PC-9 (cell line): ENCODE results near the gene CCNY. TPM values are rescaled to one million over a fixed set of nuclear protein-coding genes. Genes with fewer than 3 reads are reported as not detected.

Experiments used
- BruUV-seq: library from RNA; stranded (reverse); fragments of 400-500 nt; replicated peaks from 2 replicates; lab custom pipeline; 2021; lab: Mats Ljungman, UMichigan
- CTCF ChIA-PET: fragments of 300-600 bp; sonication (Branson Sonifier 250); formaldehyde crosslinking; loops from one replicate; lab custom pipeline; 2022; ENCODE audit warnings: antibody characterized with exemption; lab: Charles Lee
- POLR2A ChIA-PET: fragments of 300-600 bp; sonication (Branson Sonifier 250); formaldehyde crosslinking; loops from one replicate; lab custom pipeline; 2022; ENCODE audit warnings: antibody characterized with exemption; ENCODE audit not compliant: unreplicated experiment; lab: Charles Lee
- DNase-seq, 2 experiments: peaks; one replicate each; pipeline versions ENCODE4 v3.0.0 to v3.0.0-alpha.2; 2015 to 2022; ENCODE audit warnings: mixed read lengths in 1 of 2
- H2AFZ ChIP-seq: fragments of 200-600 bp; sonication (generic); 2 replicates; pipeline ENCODE4 v1.8.1; 2017; ENCODE audit warnings: antibody characterized with exemption
- H3F3A ChIP-seq: fragments of 200-600 bp; sonication (generic); 2 replicates; pipeline ENCODE4 v1.8.1; 2017; ENCODE audit warnings: antibody characterized with exemption, mild to moderate bottlenecking, low read depth; ENCODE audit not compliant: insufficient read depth
- H3K27ac ChIP-seq: fragments of 200-600 bp; sonication (generic); 2 replicates; pipeline ENCODE4 v1.6.1; 2016; ENCODE audit warnings: mixed run types
- H3K27me3 ChIP-seq: fragments of 200-600 bp; sonication (generic); 2 replicates; pipeline ENCODE4 v1.6.1; 2016; ENCODE audit warnings: low read depth, mixed run types; ENCODE audit not compliant: insufficient read depth
- H3K36me3 ChIP-seq: fragments of 200-600 bp; sonication (generic); 2 replicates; pipeline ENCODE4 v1.6.1; 2016; ENCODE audit warnings: low read depth, mixed run types
- H3K4me1 ChIP-seq: fragments of 200-600 bp; sonication (generic); replicated peaks from 2 replicates; pipeline ENCODE4 v1.6.1; 2016; ENCODE audit warnings: mixed run types; ENCODE audit not compliant: insufficient read depth
- H3K4me2 ChIP-seq: fragments of 200-600 bp; sonication (generic); 2 replicates; pipeline ENCODE4 v1.6.1; 2017; ENCODE audit warnings: mixed run types
- H3K4me3 ChIP-seq: fragments of 200-600 bp; sonication (generic); 2 replicates; pipeline ENCODE4 v1.6.1; 2016; ENCODE audit warnings: mixed run types
- H3K79me2 ChIP-seq: fragments of 200-600 bp; sonication (generic); 2 replicates; pipeline ENCODE4 v1.6.1; 2017; ENCODE audit warnings: low read depth, mixed run types
- H3K9me2 ChIP-seq: fragments of 200-600 bp; sonication (generic); 2 replicates; pipeline ENCODE4 v1.8.1; 2017; ENCODE audit warnings: mild to moderate bottlenecking; ENCODE audit not compliant: insufficient read depth
- H3K9me3 ChIP-seq: fragments of 200-600 bp; sonication (generic); 2 replicates; pipeline ENCODE4 v1.8.1; 2016; ENCODE audit warnings: low read depth; ENCODE audit not compliant: insufficient read depth
- H4K20me1 ChIP-seq: fragments of 200-600 bp; sonication (generic); 2 replicates; pipeline ENCODE4 v1.8.1; 2017; ENCODE audit not compliant: insufficient read depth
- EZH2 ChIP-seq: fragments of 200-600 bp; sonication (generic); IDR thresholded peaks from 2 replicates; pipeline ENCODE4 v1.8.0; 2017; ENCODE audit warnings: antibody characterized with exemption, low read depth
- intact Hi-C: fragments of 100-400 bp; cut with micrococcal nuclease; formaldehyde crosslinking; loops from one replicate; pipeline ENCODE4 v1.10.0; 2022; ENCODE audit not compliant: unreplicated experiment
- total RNA-seq: library from RNA; stranded (reverse); gene quantifications from 2 replicates; pipeline ENCODE4 v1.2.3, GENCODE V29; 2021
- TF ChIP-seq, protein P1 (sequence below): fragments of 200-600 bp; sonication (generic); conservative IDR thresholded peaks from 2 replicates; pipeline ENCODE4 v1.6.1; 2017; ENCODE audit warnings: mixed run types, antibody characterized with exemption, mild to moderate bottlenecking, moderate library complexity

The CCNY gene
- total RNA-seq, 1 experiment from 2014 or later = 69.5 TPM

DNA sequence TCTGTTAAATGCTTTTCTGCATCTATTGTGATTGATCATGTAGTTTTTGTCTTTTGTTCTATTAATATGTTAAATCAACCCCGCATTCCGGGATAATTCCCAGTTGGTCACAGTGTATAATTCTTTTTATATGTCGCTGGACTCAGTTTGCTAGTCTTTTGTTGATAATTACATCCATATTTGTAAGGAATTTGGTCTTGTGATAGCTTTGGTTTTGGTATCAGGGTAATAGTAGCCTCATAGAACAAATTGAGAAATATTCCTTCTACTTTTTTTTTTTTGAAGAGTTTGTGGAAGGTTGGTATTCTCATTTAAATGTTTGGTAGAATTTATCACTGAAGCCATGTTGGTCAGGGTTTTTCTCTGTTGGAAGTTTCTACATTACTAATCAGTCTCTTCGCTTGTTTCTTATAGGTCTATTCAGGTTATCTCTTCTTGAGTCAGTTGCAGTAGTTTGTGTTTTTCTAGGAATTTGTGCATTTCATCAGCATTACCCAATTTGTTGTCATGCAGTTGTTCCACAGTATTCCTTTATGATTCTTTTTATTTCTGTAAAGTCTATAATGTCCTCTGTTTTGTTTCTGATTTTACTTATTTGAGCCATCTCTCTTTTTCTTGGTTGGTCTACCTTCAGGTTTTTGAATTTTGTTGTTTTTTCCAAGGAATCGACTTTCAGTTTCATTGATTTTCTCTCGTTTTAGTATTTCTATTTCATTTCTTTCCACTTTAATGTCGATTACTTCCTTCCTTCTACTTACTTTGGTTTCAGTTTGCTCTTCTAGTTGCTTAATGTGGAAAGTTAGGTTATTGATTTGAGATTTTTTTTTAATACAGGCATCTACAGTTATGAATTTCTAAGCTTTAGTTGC lies 204.2 kb downstream of the CCNY start:
- Histone ChIP-seq H3K4me1 (no peaks in the 10 kb centered on the region), H3K9me3 (no peaks in the 10 kb centered on the region), H3K4me3 (no peak overlapping the region), H3K36me3 (no peaks in the 10 kb centered on the region), H3F3A (no peaks in the 10 kb centered on the region), H2AFZ (no peak overlapping the region), H3K4me2 (no peak overlapping the region), H3K27me3 (no peaks in the 10 kb centered on the region), H3K9me2 (no peaks in the 10 kb centered on the region), H4K20me1 (no peaks in the 10 kb centered on the region), H3K79me2 (no peaks in the 10 kb centered on the region), H3K27ac (no peak overlapping the region)
- ChIA-PET POLR2A (no interaction called here), CTCF (no interaction called here)
- TF ChIP-seq, protein P1, sequence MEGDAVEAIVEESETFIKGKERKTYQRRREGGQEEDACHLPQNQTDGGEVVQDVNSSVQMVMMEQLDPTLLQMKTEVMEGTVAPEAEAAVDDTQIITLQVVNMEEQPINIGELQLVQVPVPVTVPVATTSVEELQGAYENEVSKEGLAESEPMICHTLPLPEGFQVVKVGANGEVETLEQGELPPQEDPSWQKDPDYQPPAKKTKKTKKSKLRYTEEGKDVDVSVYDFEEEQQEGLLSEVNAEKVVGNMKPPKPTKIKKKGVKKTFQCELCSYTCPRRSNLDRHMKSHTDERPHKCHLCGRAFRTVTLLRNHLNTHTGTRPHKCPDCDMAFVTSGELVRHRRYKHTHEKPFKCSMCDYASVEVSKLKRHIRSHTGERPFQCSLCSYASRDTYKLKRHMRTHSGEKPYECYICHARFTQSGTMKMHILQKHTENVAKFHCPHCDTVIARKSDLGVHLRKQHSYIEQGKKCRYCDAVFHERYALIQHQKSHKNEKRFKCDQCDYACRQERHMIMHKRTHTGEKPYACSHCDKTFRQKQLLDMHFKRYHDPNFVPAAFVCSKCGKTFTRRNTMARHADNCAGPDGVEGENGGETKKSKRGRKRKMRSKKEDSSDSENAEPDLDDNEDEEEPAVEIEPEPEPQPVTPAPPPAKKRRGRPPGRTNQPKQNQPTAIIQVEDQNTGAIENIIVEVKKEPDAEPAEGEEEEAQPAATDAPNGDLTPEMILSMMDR = no peak
- TF ChIP-seq EZH2 = no peak
- intact Hi-C loops = no loop called here
- no TSS peak for BruUV-seq
- no peak for DNase-seq

DNA sequence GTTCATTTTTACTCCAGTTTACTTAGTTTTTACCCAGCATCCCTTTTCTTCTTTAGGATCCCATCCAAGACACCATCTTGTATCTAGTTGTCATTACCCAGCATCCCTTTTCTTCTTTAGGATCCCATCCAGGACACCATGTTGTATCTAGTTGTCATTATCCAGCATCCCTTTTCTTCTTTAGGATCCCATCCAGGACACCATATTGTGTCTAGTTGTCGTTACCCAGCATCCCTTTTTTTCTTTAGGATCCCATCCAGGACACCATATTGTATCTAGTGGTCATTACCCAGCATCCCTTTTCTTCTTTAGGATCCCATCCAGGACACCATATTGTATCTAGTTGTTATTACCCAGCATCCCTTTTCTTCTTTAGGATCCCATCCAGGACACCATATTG lies 205.4 kb downstream of the CCNY start:
- peaks cover 9% of the 10 kb centered on the region for H3F3A ChIP-seq
- no peaks in the 10 kb centered on the region for H3K36me3 ChIP-seq
- peaks cover 9% of the 10 kb centered on the region for H3K4me1 ChIP-seq
- DNase-seq = no peak
- no peak overlapping the region for H3K4me2 ChIP-seq
- no peak overlapping the region for H3K4me3 ChIP-seq
- intact Hi-C loops = no loop called here
- TF ChIP-seq, protein P1 = no peak
- no peak for TF ChIP-seq EZH2
- CTCF ChIA-PET = no interaction called here
- no TSS peak for BruUV-seq
- H2AFZ ChIP-seq = no peak overlapping the region
- no peaks in the 10 kb centered on the region for H3K27me3 ChIP-seq
- no peaks in the 10 kb centered on the region; the same call in 1 of the 2 replicates for H4K20me1 ChIP-seq
- no peaks in the 10 kb centered on the region for H3K79me2 ChIP-seq
- H3K9me3 ChIP-seq = no peaks in the 10 kb centered on the region
- no peaks in the 10 kb centered on the region for H3K9me2 ChIP-seq
- POLR2A ChIA-PET = no interaction called here
- H3K27ac ChIP-seq = no peak overlapping the region

DNA sequence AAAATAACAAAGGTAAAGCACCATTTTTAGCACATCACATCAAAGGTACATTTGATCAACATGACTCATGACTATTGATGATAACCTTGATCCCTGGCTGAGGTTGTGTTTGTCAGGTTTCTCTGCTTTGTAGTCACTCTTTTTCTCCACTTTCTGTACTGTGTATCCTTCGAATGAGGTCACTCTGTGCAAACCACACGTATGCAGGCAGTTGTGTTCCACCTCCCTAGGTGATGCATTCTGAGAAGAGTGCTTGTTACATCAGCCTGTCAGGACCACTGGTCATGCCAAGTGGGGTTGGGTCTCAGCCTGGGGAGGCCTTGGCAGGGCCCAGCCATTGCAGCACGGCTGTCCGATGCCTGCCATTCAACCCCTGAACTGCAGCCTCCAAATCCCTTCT lies 206.0 kb downstream of the CCNY start:
- Histone ChIP-seq H3K9me3 (no peaks in the 10 kb centered on the region), H3K4me1 (peaks cover 15% of the 10 kb centered on the region), H4K20me1 (no peaks in the 10 kb centered on the region; the same call in 1 of the 2 replicates), H2AFZ (no peak overlapping the region), H3K27me3 (no peaks in the 10 kb centered on the region), H3K36me3 (no peaks in the 10 kb centered on the region), H3K4me2 (no peak overlapping the region), H3K9me2 (no peaks in the 10 kb centered on the region), H3F3A (peaks cover 9% of the 10 kb centered on the region), H3K79me2 (no peaks in the 10 kb centered on the region), H3K4me3 (no peak overlapping the region), H3K27ac (no peak overlapping the region)
- BruUV-seq = no TSS peak
- CTCF ChIA-PET = no interaction called here
- no peak for DNase-seq
- TF ChIP-seq, protein P1 = no peak
- TF ChIP-seq EZH2 = no peak
- POLR2A ChIA-PET = no interaction called here
- intact Hi-C loops = no loop called here
